Epidermal melanocyte (primary cell): ENCODE data around the gene IMMP2L.

Source experiments
- DNase-seq: peaks from one replicate; pipeline ENCODE4 v3.0.0; 2011; ENCODE audit warnings: low spot score; ENCODE audit not compliant: insufficient read length

The IMMP2L gene

GRCh38 chr7:111004310-111004901, 557.9 kb downstream of the IMMP2L start:
- DNase-seq = no peak

GRCh38 chr7:111003883-111004282, 558.4 kb downstream of the IMMP2L start:
- no peak for DNase-seq

GRCh38 chr7:110994028-110994967, 568.0 kb downstream of the IMMP2L start:
- DNase-seq = no peak

GRCh38 chr7:110988890-110989501, 573.3 kb downstream of the IMMP2L start:
- DNase-seq = no peak

- no peak for DNase-seq
Observed at GRCh38 chr7:110988348-110988747, 573.9 kb downstream of the IMMP2L start.

GRCh38 chr7:110987127-110987693, 575.1 kb downstream of the IMMP2L start:
- DNase-seq = no peak

- no peak for DNase-seq
Observed at GRCh38 chr7:110983822-110984456, 578.4 kb downstream of the IMMP2L start.

GRCh38 chr7:110977127-110977737, 585.1 kb downstream of the IMMP2L start:
- DNase-seq = no peak

GRCh38 chr7:110975486-110975885, 586.8 kb downstream of the IMMP2L start:
- DNase-seq = no peak

GRCh38 chr7:110974441-110974840, 587.9 kb downstream of the IMMP2L start:
- no peak for DNase-seq

- no peak for DNase-seq
Observed at GRCh38 chr7:110973196-110973990, 588.9 kb downstream of the IMMP2L start.

- no peak for DNase-seq
Observed at GRCh38 chr7:110964775-110965174, 597.5 kb downstream of the IMMP2L start.

- no peak for DNase-seq
Observed at GRCh38 chr7:110962826-110963225, 599.5 kb downstream of the IMMP2L start.

GRCh38 chr7:110962374-110962773, 599.9 kb downstream of the IMMP2L start:
- no peak for DNase-seq

- no peak for DNase-seq
Observed at GRCh38 chr7:110960811-110961210, 601.5 kb downstream of the IMMP2L start.

- no peak for DNase-seq
Observed at GRCh38 chr7:110948280-110948679, 614.0 kb downstream of the IMMP2L start.

- DNase-seq = no peak
Observed at GRCh38 chr7:110947408-110947807, 614.9 kb downstream of the IMMP2L start.

GRCh38 chr7:110944966-110945644, 617.2 kb downstream of the IMMP2L start:
- DNase-seq = no peak

- DNase-seq = no peak
Observed at GRCh38 chr7:110944448-110944847, 617.8 kb downstream of the IMMP2L start.
